ENCODE data around the gene FGD5.

DNA sequence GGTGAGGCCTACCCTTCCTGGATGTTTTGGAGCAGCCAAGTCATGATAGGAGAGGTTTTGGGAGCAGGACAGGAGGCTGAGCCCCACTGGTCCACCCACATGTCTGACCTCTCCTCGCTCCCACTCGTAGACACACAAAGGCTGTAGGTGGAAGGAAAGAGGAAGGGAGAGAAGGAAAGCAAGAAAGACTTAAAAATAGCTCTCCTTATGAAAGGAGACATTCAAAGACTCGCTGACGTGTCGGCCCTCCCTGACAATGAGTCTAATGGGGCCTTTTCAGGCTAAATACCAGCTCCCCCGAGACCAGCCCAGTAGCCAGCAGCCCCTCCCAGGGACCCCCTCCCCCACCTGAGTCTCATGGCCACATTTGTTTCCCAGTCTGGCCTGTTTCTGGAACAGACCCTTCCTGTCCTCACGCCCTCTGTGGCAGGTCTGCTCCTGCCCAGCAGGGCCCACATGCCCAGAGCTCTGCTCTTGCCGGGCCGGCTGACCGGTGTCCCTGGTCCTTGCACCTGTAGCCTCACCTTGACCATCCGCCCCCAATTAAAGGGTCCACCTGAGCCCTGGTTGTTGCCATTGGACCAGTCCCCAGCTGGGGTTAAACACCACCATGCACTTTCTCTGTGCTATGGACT is 49.3 kb downstream of the FGD5 start:
- TF ChIP-seq POLR2A (IDR thresholded peaks at IDR 0.05) = no peak
- TF ChIP-seq, protein P1, sequence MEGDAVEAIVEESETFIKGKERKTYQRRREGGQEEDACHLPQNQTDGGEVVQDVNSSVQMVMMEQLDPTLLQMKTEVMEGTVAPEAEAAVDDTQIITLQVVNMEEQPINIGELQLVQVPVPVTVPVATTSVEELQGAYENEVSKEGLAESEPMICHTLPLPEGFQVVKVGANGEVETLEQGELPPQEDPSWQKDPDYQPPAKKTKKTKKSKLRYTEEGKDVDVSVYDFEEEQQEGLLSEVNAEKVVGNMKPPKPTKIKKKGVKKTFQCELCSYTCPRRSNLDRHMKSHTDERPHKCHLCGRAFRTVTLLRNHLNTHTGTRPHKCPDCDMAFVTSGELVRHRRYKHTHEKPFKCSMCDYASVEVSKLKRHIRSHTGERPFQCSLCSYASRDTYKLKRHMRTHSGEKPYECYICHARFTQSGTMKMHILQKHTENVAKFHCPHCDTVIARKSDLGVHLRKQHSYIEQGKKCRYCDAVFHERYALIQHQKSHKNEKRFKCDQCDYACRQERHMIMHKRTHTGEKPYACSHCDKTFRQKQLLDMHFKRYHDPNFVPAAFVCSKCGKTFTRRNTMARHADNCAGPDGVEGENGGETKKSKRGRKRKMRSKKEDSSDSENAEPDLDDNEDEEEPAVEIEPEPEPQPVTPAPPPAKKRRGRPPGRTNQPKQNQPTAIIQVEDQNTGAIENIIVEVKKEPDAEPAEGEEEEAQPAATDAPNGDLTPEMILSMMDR (IDR thresholded peaks at IDR 0.05) = no peak
